Fibroblast of skin of right biceps (primary cell): ENCODE measurements around the gene BRCA1.
"Not testable (repeated sequence)": the region's sequence is repeated elsewhere in the genome, so short reads cannot be mapped to it uniquely, and the experiment has no call there.

ENCODE experiments used
- DNase-seq: peaks from one replicate; pipeline ENCODE4 v3.0.0-alpha.2; 2013

BRCA1 gene

DNA sequence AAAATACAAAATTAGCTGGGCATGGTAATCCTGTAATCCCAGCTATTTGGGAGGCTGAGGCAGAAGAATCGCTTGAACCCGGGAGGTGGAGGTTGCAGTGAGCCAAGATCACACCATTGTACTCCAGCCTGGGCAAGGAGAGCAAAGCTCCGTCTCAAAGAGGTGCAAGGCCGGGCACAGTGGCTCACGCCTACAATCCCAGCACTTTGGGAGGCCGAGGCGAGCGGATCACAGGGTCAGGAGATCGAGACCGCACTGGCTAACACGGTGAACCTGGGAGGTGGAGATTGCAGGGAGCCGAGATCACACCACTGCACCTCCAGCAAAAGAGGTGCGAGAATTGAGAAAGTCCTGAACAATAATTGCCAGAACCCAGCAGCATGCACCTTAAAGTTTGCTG is 124.3 kb downstream of the BRCA1 start:
- not testable (repeated sequence) for DNase-seq

DNA sequence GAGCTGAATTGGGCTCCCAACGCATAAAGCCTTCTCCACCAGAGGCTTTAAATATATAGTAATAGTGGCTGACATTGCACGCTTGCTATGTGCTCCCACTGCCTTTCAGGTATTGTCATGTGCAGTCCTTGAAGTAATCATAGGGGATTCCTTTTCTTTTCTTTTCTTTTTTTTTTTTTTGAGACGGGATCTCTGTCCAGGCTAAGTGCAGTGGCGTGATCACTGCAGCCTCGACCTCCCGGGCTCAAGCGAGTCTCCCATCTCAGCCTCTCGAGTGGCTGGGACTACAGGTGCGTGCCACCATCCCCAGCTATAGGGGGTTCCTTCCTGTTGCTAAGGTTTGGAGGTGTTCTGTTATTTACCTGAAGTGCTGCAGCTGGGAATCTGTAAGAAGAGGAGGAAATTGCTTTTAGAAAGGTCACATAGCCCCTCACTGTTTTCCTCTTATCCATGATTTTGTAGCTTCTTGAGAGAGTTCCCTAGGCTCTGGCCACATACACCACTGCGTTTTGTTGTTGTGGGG is 126.1 kb downstream of the BRCA1 start:
- no peak for DNase-seq

DNA sequence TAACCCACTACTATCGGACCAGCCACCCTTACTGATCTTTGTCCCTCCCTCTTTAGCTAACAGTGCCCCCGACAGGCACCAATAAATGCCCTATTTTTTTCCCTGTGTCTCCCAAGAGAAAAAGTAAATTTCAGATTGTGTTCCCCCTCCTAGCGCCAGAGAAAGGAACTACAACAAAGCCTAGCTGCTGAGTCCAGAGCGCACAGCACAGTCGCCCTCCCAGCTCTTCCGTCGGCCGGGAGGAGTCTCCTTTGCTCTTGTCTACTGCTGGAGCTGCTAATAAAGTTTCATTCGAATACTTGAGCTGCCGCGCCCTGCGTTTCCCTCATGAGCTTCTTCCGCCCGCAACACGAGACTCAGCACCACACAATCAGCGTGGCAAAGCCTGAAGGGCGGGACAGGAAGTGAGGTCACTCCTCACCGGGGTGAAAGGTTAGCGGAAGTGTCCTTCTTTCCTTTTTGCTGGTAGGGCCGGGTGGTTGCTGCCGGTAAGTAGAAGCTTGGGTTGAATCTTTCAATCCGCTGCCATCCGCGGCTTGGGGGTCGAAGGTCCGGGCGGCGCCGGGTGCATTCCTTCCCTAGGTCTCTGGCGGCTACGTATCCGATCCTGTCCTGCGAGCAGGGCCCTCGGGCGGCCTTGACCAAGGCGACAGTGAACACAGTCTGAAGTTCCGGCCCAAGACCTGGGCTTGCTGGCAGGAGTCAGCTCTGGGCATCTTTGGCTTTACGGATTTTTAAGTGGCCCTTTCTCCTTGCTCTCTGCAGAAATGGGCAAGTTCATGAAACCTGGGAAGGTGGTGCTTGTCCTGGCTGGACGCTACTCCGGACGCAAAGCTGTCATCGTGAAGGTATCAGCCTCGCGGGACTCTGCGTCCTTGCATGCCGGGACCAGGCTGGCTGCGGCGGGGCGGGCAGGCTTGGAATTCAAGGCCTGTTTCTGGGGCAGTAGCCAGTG is 126.9 kb downstream of the BRCA1 start, which contains the start of gene RPL27:
TSS of gene RPL27 (plus strand) at position 436 of the 955 bp plus-strand sequence. CDS start at position 768, 332 bp downstream.
- DNase-seq, result peak; percentile 100

DNA sequence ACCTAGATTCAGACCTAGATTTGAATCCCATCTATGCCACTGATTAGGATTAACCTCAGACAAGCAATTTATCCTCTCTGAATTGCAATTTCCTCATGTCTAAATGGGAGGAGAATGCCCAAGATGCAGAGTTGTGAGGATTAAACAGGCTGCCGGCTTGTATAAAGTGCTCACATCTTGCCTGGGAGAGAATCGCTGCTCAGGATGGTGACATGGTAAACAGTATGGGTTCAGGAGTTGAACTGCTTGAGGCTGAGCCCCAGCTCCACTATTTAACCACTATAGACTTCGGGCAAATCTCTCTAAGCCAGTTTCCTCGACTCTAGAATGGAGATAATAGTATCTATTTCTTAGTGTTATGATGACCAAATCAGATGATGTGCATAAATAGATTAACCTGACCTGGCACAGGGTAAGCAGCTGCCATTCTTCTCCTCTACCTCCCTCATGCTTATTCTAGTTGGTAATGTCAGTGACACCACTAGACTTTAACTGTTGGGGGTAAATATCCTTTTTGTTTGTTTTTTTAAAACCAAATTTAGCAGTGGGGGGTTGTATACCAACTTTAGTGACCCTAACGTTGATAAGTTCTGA is 127.7 kb downstream of the BRCA1 start:
- DNase-seq, result no peak
